ENCODE data around the gene RAD52. TPM values are rescaled to one million over a fixed set of nuclear protein-coding genes. Genes with fewer than 3 reads are reported as not detected.

RAD52 gene
- total RNA-seq, 1 experiment from 2014 or later = 27.9 TPM

- no peak for DNase-seq (ENCODE audit: unreplicated experiment)
- peaks cover 75% of the 10 kb centered on the region for H3K36me3 Mint-ChIP-seq (ENCODE audit: insufficient read depth, unreplicated experiment)
- TF ChIP-seq CTCF (IDR thresholded peaks at IDR 0.05; ENCODE audit: unreplicated experiment) = no peak
- H3K9me3 Mint-ChIP-seq (ENCODE audit: unreplicated experiment) = no peaks in the 10 kb centered on the region
- H3K4me1 Mint-ChIP-seq (ENCODE audit: insufficient read depth, unreplicated experiment) = no peaks in the 10 kb centered on the region
- CTCF ChIA-PET = interaction anchor here (0.6 kb wide), 1 partner anchor 117 kb away, joined by 5 read pairs; no protein-coding TSS in a partner anchor
- H3K27me3 Mint-ChIP-seq (ENCODE audit: insufficient read depth, unreplicated experiment) = no peaks in the 10 kb centered on the region
- intact Hi-C loops (cut with micrococcal nuclease) = no loop called here
- POLR2A ChIA-PET = interaction anchor here (1.1 kb wide), 1 partner anchor 9 kb away, joined by 6 read pairs; no protein-coding TSS in a partner anchor
- no peak overlapping the region for H3K4me3 Mint-ChIP-seq (ENCODE audit: unreplicated experiment)
- no peak overlapping the region for H3K27ac Mint-ChIP-seq (ENCODE audit: low read depth, unreplicated experiment)
- no TSS peak for BruUV-seq (replicated peaks)
Observed at GRCh38 chr12:931591-931990, 17.9 kb downstream of the RAD52 start.

GRCh38 chr12:931060-931459 is 18.4 kb downstream of the RAD52 start:
- DNase-seq (ENCODE audit: unreplicated experiment) = no peak
- POLR2A ChIA-PET = no interaction called here
- BruUV-seq (replicated peaks) = no TSS peak
- Mint-ChIP-seq H3K27me3 (ENCODE audit: insufficient read depth, unreplicated experiment) (no peaks in the 10 kb centered on the region), H3K9me3 (ENCODE audit: unreplicated experiment) (no peaks in the 10 kb centered on the region), H3K36me3 (ENCODE audit: insufficient read depth, unreplicated experiment) (peaks cover 79% of the 10 kb centered on the region), H3K4me3 (ENCODE audit: unreplicated experiment) (no peak overlapping the region), H3K4me1 (ENCODE audit: insufficient read depth, unreplicated experiment) (no peaks in the 10 kb centered on the region), H3K27ac (ENCODE audit: low read depth, unreplicated experiment) (no peak overlapping the region)
- TF ChIP-seq CTCF (IDR thresholded peaks at IDR 0.05; ENCODE audit: unreplicated experiment) = no peak
- CTCF ChIA-PET = no interaction called here
- intact Hi-C loops (cut with micrococcal nuclease) = no loop called here

- BruUV-seq (replicated peaks) = no TSS peak
- H3K4me3 Mint-ChIP-seq (ENCODE audit: unreplicated experiment) = no peak overlapping the region
- DNase-seq (ENCODE audit: unreplicated experiment) = no peak
- ChIA-PET CTCF (no interaction called here), POLR2A (interaction anchor here (1.0 kb wide), 1 partner anchor 11 kb away, joined by 3 read pairs; no protein-coding TSS in a partner anchor)
- peaks cover 97% of the 10 kb centered on the region for H3K36me3 Mint-ChIP-seq (ENCODE audit: insufficient read depth, unreplicated experiment)
- TF ChIP-seq CTCF (IDR thresholded peaks at IDR 0.05; ENCODE audit: unreplicated experiment) = no peak
- H3K9me3 Mint-ChIP-seq (ENCODE audit: unreplicated experiment) = no peaks in the 10 kb centered on the region
- no peaks in the 10 kb centered on the region for H3K27me3 Mint-ChIP-seq (ENCODE audit: insufficient read depth, unreplicated experiment)
- H3K27ac Mint-ChIP-seq (ENCODE audit: low read depth, unreplicated experiment) = no peak overlapping the region
- no peaks in the 10 kb centered on the region for H3K4me1 Mint-ChIP-seq (ENCODE audit: insufficient read depth, unreplicated experiment)
- intact Hi-C loops (cut with micrococcal nuclease) = no loop called here
Observed at GRCh38 chr12:926641-927040, 22.9 kb downstream of the RAD52 start.

- ChIA-PET POLR2A (no interaction called here), CTCF (interaction anchor here (0.6 to 0.7 kb wide), 2 partner anchors 32 to 353 kb away, joined by 3 to 4 read pairs; no protein-coding TSS in a partner anchor)
- H3K36me3 Mint-ChIP-seq (ENCODE audit: insufficient read depth, unreplicated experiment) = peaks cover 94% of the 10 kb centered on the region
- no peaks in the 10 kb centered on the region for H3K9me3 Mint-ChIP-seq (ENCODE audit: unreplicated experiment)
- H3K27me3 Mint-ChIP-seq (ENCODE audit: insufficient read depth, unreplicated experiment) = no peaks in the 10 kb centered on the region
- intact Hi-C loops (cut with micrococcal nuclease) = no loop called here
- H3K4me1 Mint-ChIP-seq (ENCODE audit: insufficient read depth, unreplicated experiment) = no peaks in the 10 kb centered on the region
- no peak for DNase-seq (ENCODE audit: unreplicated experiment)
- H3K4me3 Mint-ChIP-seq (ENCODE audit: unreplicated experiment) = no peak overlapping the region
- no peak overlapping the region for H3K27ac Mint-ChIP-seq (ENCODE audit: low read depth, unreplicated experiment)
- TF ChIP-seq CTCF (IDR thresholded peaks at IDR 0.05; ENCODE audit: unreplicated experiment) = no peak
- no TSS peak for BruUV-seq (replicated peaks)
Observed at GRCh38 chr12:922285-922684, 27.2 kb downstream of the RAD52 start.

All from MCF 10A (cell line).